Hepatocyte (in vitro differentiated cells): ENCODE measurements around the gene EIF4E3.

ENCODE experiments used
- EZH2 ChIP-seq: fragments of 200-600 bp; sonication (generic); IDR thresholded peaks from 2 replicates; pipeline ENCODE4 v1.6.1; 2016; ENCODE audit warnings: antibody characterized with exemption, mild to moderate bottlenecking, borderline replicate concordance
- EZH2phosphoT487 ChIP-seq: fragments of 200-600 bp; sonication (generic); IDR thresholded peaks from one replicate; pipeline ENCODE4 v1.6.1; 2018; ENCODE audit warnings: antibody characterized with exemption, mild to moderate bottlenecking, low read depth, moderate library complexity; ENCODE audit not compliant: unreplicated experiment, severe bottlenecking
- TF ChIP-seq, protein P1 (sequence below): fragments of 200-600 bp; sonication (generic); IDR thresholded peaks from 2 replicates; pipeline ENCODE4 v1.5.1; 2016; ENCODE audit warnings: antibody characterized with exemption, mild to moderate bottlenecking; ENCODE audit not compliant: poor library complexity

DNA sequence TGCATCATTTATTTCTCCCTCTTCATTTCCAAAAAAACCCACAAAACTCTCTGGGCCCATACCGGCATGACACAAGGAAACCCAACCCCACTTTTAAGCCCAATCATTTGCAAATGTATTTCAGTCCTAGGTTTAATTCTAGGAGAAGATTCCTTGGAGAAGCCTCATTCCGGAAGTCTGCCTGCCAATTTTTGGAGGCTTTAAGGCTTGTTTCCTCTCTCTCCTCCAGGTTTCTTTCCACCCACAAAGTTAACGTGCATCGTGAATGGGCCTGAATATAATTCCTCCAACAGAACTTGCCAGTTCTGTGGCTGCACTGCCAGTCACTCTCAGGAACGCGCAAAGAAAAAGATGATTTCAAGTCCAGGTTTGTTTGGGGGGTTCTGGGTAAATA lies 71.8 kb downstream of the EIF4E3 start:
- TF ChIP-seq, protein P1, sequence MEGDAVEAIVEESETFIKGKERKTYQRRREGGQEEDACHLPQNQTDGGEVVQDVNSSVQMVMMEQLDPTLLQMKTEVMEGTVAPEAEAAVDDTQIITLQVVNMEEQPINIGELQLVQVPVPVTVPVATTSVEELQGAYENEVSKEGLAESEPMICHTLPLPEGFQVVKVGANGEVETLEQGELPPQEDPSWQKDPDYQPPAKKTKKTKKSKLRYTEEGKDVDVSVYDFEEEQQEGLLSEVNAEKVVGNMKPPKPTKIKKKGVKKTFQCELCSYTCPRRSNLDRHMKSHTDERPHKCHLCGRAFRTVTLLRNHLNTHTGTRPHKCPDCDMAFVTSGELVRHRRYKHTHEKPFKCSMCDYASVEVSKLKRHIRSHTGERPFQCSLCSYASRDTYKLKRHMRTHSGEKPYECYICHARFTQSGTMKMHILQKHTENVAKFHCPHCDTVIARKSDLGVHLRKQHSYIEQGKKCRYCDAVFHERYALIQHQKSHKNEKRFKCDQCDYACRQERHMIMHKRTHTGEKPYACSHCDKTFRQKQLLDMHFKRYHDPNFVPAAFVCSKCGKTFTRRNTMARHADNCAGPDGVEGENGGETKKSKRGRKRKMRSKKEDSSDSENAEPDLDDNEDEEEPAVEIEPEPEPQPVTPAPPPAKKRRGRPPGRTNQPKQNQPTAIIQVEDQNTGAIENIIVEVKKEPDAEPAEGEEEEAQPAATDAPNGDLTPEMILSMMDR, result no peak
- TF ChIP-seq EZH2 (no peak), EZH2phosphoT487 (no peak)
